Activated B cell treated with CpG ODN at 0.5 μM for 24 hours (primary cell): ENCODE results near the gene KSR2. TPM values are rescaled to one million over a fixed set of nuclear protein-coding genes. Genes with fewer than 3 reads are reported as not detected.

Source experiments
- ATAC-seq: fragments of 200-7000 bp; cut with Tn5 transposase; one replicate; pipeline ENCODE4 v1.10.0; 2021; ENCODE audit warnings: low read depth, mild to moderate bottlenecking, moderate library complexity
- CTCF ChIA-PET: fragments of 350-600 bp; sonication (Branson Sonifier 250); formaldehyde crosslinking; loops from one replicate; lab custom pipeline; 2021; ENCODE audit warnings: antibody characterized with exemption; lab: Charles Lee
- POLR2A ChIA-PET: fragments of 350-600 bp; sonication (Branson Sonifier 250); formaldehyde crosslinking; loops from one replicate; lab custom pipeline; 2021; ENCODE audit warnings: antibody characterized with exemption; lab: Charles Lee
- DNase-seq: peaks from one replicate; pipeline ENCODE4 v3.0.0; 2022
- H3K27ac Mint-ChIP-seq: one replicate; pipeline ENCODE4 v1.8.0; 2020; ENCODE audit warnings: mixed read lengths
- H3K27me3 Mint-ChIP-seq: one replicate; pipeline ENCODE4 v1.8.0; 2021; ENCODE audit warnings: mixed read lengths
- H3K36me3 Mint-ChIP-seq: one replicate; pipeline ENCODE4 v1.8.0; 2021; ENCODE audit warnings: low read depth, mixed read lengths
- H3K4me1 Mint-ChIP-seq: one replicate; pipeline ENCODE4 v1.8.0; 2021; ENCODE audit warnings: mixed read lengths
- H3K4me3 Mint-ChIP-seq: one replicate; pipeline ENCODE4 v1.8.0; 2020; ENCODE audit warnings: mild to moderate bottlenecking, mixed read lengths
- H3K9me3 Mint-ChIP-seq: one replicate; pipeline ENCODE4 v1.8.0; 2020; ENCODE audit warnings: mixed read lengths
- intact Hi-C: fragments of 100-400 bp; cut with micrococcal nuclease; formaldehyde crosslinking; loops from one replicate; pipeline ENCODE4 v1.15.1; 2024
- total RNA-seq: library from RNA; stranded (reverse); gene quantifications from 2 replicates; pipeline ENCODE4 v1.2.3, GENCODE V29; 2022
- TF ChIP-seq, protein P1 (sequence below): fragments of 200-600 bp; IDR thresholded peaks from one replicate; pipeline ENCODE4 v1.8.0; 2022; ENCODE audit warnings: antibody characterized with exemption, mild to moderate bottlenecking

Gene KSR2
- total RNA-seq, 1 donor from 2014 or later, result not detected

DNA sequence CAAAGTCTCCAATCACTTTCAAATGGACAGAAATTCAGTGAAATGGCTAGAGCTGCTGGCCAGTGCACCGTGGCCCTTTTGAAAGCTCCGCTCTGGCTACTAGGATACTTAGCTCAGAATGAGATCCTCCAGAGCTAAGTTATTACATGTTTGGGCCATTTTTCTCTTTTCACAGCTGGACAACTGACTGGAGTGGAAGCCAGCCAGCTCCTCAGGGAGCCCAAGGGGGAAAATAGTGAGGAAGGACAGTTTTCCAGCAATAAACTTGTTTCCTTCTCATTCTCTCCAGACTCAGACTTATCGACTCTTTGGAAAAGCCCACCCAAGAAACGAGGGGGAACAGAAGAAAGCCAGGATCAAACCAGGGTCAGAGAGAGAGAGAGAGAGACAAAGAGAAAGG, 266.0 kb downstream of the KSR2 start:
- no peak overlapping the region for H3K4me3 Mint-ChIP-seq
- no peaks in the 10 kb centered on the region for H3K4me1 Mint-ChIP-seq
- intact Hi-C loops, result no loop called here
- ChIA-PET POLR2A (no interaction called here), CTCF (no interaction called here)
- DNase-seq (no peak), ATAC-seq (no peak)
- no peaks in the 10 kb centered on the region for H3K36me3 Mint-ChIP-seq
- peaks cover 3% of the 10 kb centered on the region for H3K9me3 Mint-ChIP-seq
- TF ChIP-seq, protein P1, sequence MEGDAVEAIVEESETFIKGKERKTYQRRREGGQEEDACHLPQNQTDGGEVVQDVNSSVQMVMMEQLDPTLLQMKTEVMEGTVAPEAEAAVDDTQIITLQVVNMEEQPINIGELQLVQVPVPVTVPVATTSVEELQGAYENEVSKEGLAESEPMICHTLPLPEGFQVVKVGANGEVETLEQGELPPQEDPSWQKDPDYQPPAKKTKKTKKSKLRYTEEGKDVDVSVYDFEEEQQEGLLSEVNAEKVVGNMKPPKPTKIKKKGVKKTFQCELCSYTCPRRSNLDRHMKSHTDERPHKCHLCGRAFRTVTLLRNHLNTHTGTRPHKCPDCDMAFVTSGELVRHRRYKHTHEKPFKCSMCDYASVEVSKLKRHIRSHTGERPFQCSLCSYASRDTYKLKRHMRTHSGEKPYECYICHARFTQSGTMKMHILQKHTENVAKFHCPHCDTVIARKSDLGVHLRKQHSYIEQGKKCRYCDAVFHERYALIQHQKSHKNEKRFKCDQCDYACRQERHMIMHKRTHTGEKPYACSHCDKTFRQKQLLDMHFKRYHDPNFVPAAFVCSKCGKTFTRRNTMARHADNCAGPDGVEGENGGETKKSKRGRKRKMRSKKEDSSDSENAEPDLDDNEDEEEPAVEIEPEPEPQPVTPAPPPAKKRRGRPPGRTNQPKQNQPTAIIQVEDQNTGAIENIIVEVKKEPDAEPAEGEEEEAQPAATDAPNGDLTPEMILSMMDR, result no peak
- H3K27ac Mint-ChIP-seq, result no peak overlapping the region
- H3K27me3 Mint-ChIP-seq, result no peaks in the 10 kb centered on the region

DNA sequence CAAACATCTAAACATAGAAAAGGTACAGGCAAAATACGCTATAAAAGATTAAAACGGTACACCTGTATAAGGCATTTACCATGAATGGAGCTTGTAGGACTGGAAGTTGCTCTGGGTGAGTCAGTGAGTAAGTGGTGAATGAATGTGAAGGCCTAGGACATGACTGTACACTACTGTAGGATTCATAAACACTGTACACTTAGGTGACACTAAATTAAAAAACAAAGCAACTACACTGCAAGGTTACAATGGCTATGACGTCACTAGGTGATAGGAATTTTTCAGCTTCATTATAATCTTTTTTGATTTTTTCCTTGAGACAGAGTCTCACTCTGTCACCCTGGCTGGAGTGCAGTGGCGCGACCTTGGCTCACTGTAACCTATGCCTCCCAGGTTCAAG, 269.2 kb downstream of the KSR2 start:
- DNase-seq (no peak), ATAC-seq (no peak)
- TF ChIP-seq, protein P1, result no peak
- CTCF ChIA-PET, result no interaction called here
- no peaks in the 10 kb centered on the region for H3K4me1 Mint-ChIP-seq
- H3K27me3 Mint-ChIP-seq, result no peaks in the 10 kb centered on the region
- POLR2A ChIA-PET, result no interaction called here
- intact Hi-C loops, result no loop called here
- H3K36me3 Mint-ChIP-seq, result no peaks in the 10 kb centered on the region
- no peak overlapping the region for H3K27ac Mint-ChIP-seq
- peaks cover 5% of the 10 kb centered on the region for H3K9me3 Mint-ChIP-seq
- no peak overlapping the region for H3K4me3 Mint-ChIP-seq

GRCh38 chr12:117699118-117699517, 269.7 kb downstream of the KSR2 start:
- Mint-ChIP-seq H3K36me3 (no peaks in the 10 kb centered on the region), H3K27ac (no peak overlapping the region), H3K27me3 (no peaks in the 10 kb centered on the region), H3K9me3 (peaks cover 7% of the 10 kb centered on the region), H3K4me3 (no peak overlapping the region), H3K4me1 (no peaks in the 10 kb centered on the region)
- ChIA-PET POLR2A (no interaction called here), CTCF (no interaction called here)
- TF ChIP-seq, protein P1, result no peak
- no peak for ATAC-seq
- intact Hi-C loops, result no loop called here
- no peak for DNase-seq

GRCh38 chr12:117695956-117696355, 272.8 kb downstream of the KSR2 start:
- no peak for DNase-seq
- Mint-ChIP-seq H3K27me3 (no peaks in the 10 kb centered on the region), H3K4me1 (no peaks in the 10 kb centered on the region), H3K27ac (no peak overlapping the region), H3K9me3 (peaks cover 11% of the 10 kb centered on the region), H3K4me3 (no peak overlapping the region), H3K36me3 (no peaks in the 10 kb centered on the region)
- intact Hi-C loops, result no loop called here
- POLR2A ChIA-PET, result no interaction called here
- ATAC-seq, result no peak
- CTCF ChIA-PET, result no interaction called here
- TF ChIP-seq, protein P1, result no peak

- TF ChIP-seq, protein P1, result no peak
- DNase-seq (no peak), ATAC-seq (no peak)
- Mint-ChIP-seq H3K27ac (no peak overlapping the region), H3K4me3 (no peak overlapping the region), H3K27me3 (no peaks in the 10 kb centered on the region), H3K4me1 (no peaks in the 10 kb centered on the region), H3K9me3 (peaks cover 16% of the 10 kb centered on the region), H3K36me3 (no peaks in the 10 kb centered on the region)
- intact Hi-C loops, result no loop called here
- ChIA-PET CTCF (no interaction called here), POLR2A (no interaction called here)
Measured at GRCh38 chr12:117692512-117692911, 276.3 kb downstream of the KSR2 start.
